Ovary (tissue), 9 donors: ENCODE data around the gene SLC4A8. TPM values are rescaled to one million over a fixed set of nuclear protein-coding genes. Genes with fewer than 3 reads are reported as not detected.
"Not testable (repeated sequence)": the region's sequence is repeated elsewhere in the genome, so short reads cannot be mapped to it uniquely, and the experiment has no call there.

Source experiments
- DNase-seq, 5 donors: peaks; one replicate each; pipeline ENCODE4 v3.0.0-alpha.2; 2019 to 2020
- H3K27ac ChIP-seq, 2 donors: fragments of 200-600 bp; one replicate each; pipeline versions ENCODE4 v1.5.1 to v1.8.0; 2019 to 2022
- H3K27me3 ChIP-seq: fragments of 200-600 bp; one replicate; pipeline ENCODE4 v1.8.0; 2022
- H3K36me3 ChIP-seq: fragments of 200-600 bp; sonication (generic); one replicate; pipeline ENCODE4 v1.5.1; 2019
- H3K4me1 ChIP-seq: one replicate; pipeline ENCODE4 v1.8.1; 2013; ENCODE audit warnings: mild to moderate bottlenecking, moderate library complexity; ENCODE audit not compliant: insufficient read depth
- H3K4me3 ChIP-seq: fragments of 200-600 bp; sonication (generic); one replicate; pipeline ENCODE4 v1.5.1; 2017
- H3K9me3 ChIP-seq, 2 donors: fragments of 200-600 bp in 1 of 2; sonication (generic) in 1 of 2; one replicate each; pipeline versions ENCODE4 v1.5.1 to v1.8.1; 2013 to 2019; ENCODE audit warnings: mild to moderate bottlenecking in 1 of 2, moderate library complexity in 1 of 2
- CTCF ChIP-seq, 3 donors: fragments of 450-650 bp in 2 of 3; fragments of 200-600 bp in 1 of 3; IDR thresholded peaks; one replicate each; pipeline versions ENCODE4 v1.5.1 to v1.8.0; 2016 to 2022; ENCODE audit warnings: antibody characterized with exemption in 3 of 3, mild to moderate bottlenecking in 1 of 3
- EP300 ChIP-seq: sonication (generic); formaldehyde crosslinking; IDR thresholded peaks from one replicate; pipeline ENCODE4 v1.6.1; 2017; ENCODE audit warnings: antibody characterized with exemption
- POLR2A ChIP-seq: fragments of 450-650 bp; IDR thresholded peaks from one replicate; pipeline ENCODE4 v1.6.1; 2017; ENCODE audit warnings: antibody characterized with exemption, mild to moderate bottlenecking, moderate library complexity
- WGBS, 3 donors: extraction: QIAGEN DNeasy Blood & Tissue Kit in 1 of 3; methylation state at CpG; one replicate each; pipeline versions ENCODE4 v1.1.5 to v1.1.7; 2013 to 2017; 5-methylcytosine and 5-hydroxymethylcytosine counted together
- intact Hi-C, 4 donors: fragments of 100-400 bp; cut with DNase I; formaldehyde crosslinking; loops; one replicate each; pipeline versions ENCODE4 v1.11.0 to v1.15.1; 2022 to 2023
- polyA plus RNA-seq, 2 donors: library from polyadenylated mRNA; stranded (reverse); fragments of 200-250 nt in 1 of 2; fragments of 350-450 nt in 1 of 2; fragmentation: Illumina TruSeq in 1 of 2; extraction: RNeasy Lipid Tissue Mini Kit (QIAGEN cat#74804) in 1 of 2; gene quantifications; one replicate each; pipeline ENCODE4 v1.2.3, GENCODE V29; 2013 to 2014
- total RNA-seq, 7 donors: library from RNA; depleted of rRNA in 2 of 7; stranded (reverse); fragments of >200 nt in 2 of 7; fragmentation: NEBNext Ultra II Directional in 3 of 7; extraction: Animal tissue kit (Norgen Biotek cat#: 25700) in 3 of 7; gene quantifications; one replicate each; pipeline versions ENCODE4 v1.1.0 to v1.2.4, GENCODE V29; 2016 to 2023
- donor health status: DM: no; HTN: no; CAD: no; lungs with moderate emphysema.
- donor health status: DM: no; HTN: no; CAD: no.
- donor health status: Bipolar disorder and iron deficiency.
- donor health status: DM: yes; HTN: yes; CAD: no.
- donor health status: DM: no; HTN: no; CAD: no.
- donor health status: DM: yes; HTN: yes; CAD: no.

The SLC4A8 gene
- total and polyA plus RNA-seq, 9 donors: 1.5 to 18.5 (median 7.8) TPM

- 89 to 90% (median 89%) methylated on average over 3 of the region's 3 CpGs for WGBS, 3 donors
- Histone ChIP-seq H3K27me3 (no peaks in the 10 kb centered on the region), H3K36me3 (no peaks in the 10 kb centered on the region), H3K4me3 (no peak overlapping the region), H3K27ac (no peak overlapping the region), H3K4me1 (no peaks in the 10 kb centered on the region), H3K9me3 (no peaks in the 10 kb centered on the region)
- DNase-seq: no peak
- intact Hi-C loops: no loop called here
- TF ChIP-seq EP300: no peak
These were observed 24.1 kb downstream of the SLC4A8 start for GRCh38 chr12:51448618-51449256.

- TF ChIP-seq EP300 (no peak), CTCF (IDR thresholded peaks at IDR 0.05) (no peak)
- Histone ChIP-seq H3K4me1 (no peaks in the 10 kb centered on the region), H3K9me3 (no peaks in the 10 kb centered on the region), H3K36me3 (no peaks in the 10 kb centered on the region), H3K4me3 (no peak overlapping the region), H3K27me3 (no peaks in the 10 kb centered on the region), H3K27ac (peak overlapping the region in 1 of 2 donors; percentile 19)
- 87 to 88% (median 88%) methylated on average over 3 of the region's 3 CpGs for WGBS, 3 donors
- intact Hi-C loops: no loop called here
- DNase-seq: no peak
These were observed 25.1 kb downstream of the SLC4A8 start for GRCh38 chr12:51449580-51450246.

- no peak for DNase-seq
- H3K27me3 ChIP-seq: no peaks in the 10 kb centered on the region
- no peaks in the 10 kb centered on the region for H3K36me3 ChIP-seq
- WGBS, 3 donors: 12 to 40% (median 17%) methylated on average over 1 of the region's 1 CpG
- intact Hi-C loops: no loop called here
- no peak overlapping the region for H3K4me3 ChIP-seq
- H3K27ac ChIP-seq: peak overlapping the region in 1 of 2 donors; percentile 65
- H3K4me1 ChIP-seq: no peaks in the 10 kb centered on the region
- TF ChIP-seq EP300 (no peak), CTCF (IDR thresholded peaks at IDR 0.05) (no peak), POLR2A (no peak)
- H3K9me3 ChIP-seq: no peaks in the 10 kb centered on the region
These were observed 25.7 kb downstream of the SLC4A8 start for GRCh38 chr12:51450333-51450732.

- H3K36me3 ChIP-seq: no peaks in the 10 kb centered on the region
- WGBS, 3 donors: 13 to 54% (median 15%) methylated on average over 11 of the region's 11 CpGs
- intact Hi-C loops: no loop called here
These were observed 26.2 kb downstream of the SLC4A8 start for GRCh38 chr12:51450806-51451205.

GRCh38 chr12:51454016-51454415 lies 29.4 kb downstream of the SLC4A8 start:
- H3K27ac ChIP-seq, H3K4me1 ChIP-seq, H3K27me3 ChIP-seq, H3K4me3 ChIP-seq, DNase-seq, H3K36me3 ChIP-seq, intact Hi-C loops, H3K9me3 ChIP-seq: not testable (repeated sequence)
- WGBS, 3 donors: 91 to 96% (median 95%) methylated on average over 5 to 7 of the region's 7 CpGs

More at GRCh38 chr12:51450806-51451205, 26.2 kb downstream of the SLC4A8 start:
- peak; percentile 41 to 75 (median 57) for DNase-seq
- TF ChIP-seq POLR2A: no peak
- no peak for TF ChIP-seq EP300
- TF ChIP-seq CTCF (IDR thresholded peaks at IDR 0.05): no peak
- H3K9me3 ChIP-seq: no peaks in the 10 kb centered on the region
- no peaks in the 10 kb centered on the region for H3K27me3 ChIP-seq
- peak overlapping the region in 1 of 2 donors; percentile 65 for H3K27ac ChIP-seq
- no peaks in the 10 kb centered on the region for H3K4me1 ChIP-seq
- no peak overlapping the region for H3K4me3 ChIP-seq

GRCh38 chr12:51455050-51455449 lies 30.4 kb downstream of the SLC4A8 start:
- H3K4me1 ChIP-seq, intact Hi-C loops, H3K4me3 ChIP-seq, H3K27me3 ChIP-seq, H3K27ac ChIP-seq, DNase-seq, H3K36me3 ChIP-seq, H3K9me3 ChIP-seq: not testable (repeated sequence)
- 76 to 83% (median 83%) methylated on average over 3 to 6 of the region's 6 CpGs for WGBS, 3 donors
